H1 (cell line): ENCODE measurements around the gene MTURN. TPM values are rescaled to one million over a fixed set of nuclear protein-coding genes. Genes with fewer than 3 reads are reported as not detected.

Experiments
- CTCF ChIA-PET: fragments of 300-600 bp; sonication (Branson Sonifier 250); formaldehyde crosslinking; loops from one replicate; lab custom pipeline; 2021; ENCODE audit not compliant: partially characterized antibody; lab: Charles Lee
- POLR2A ChIA-PET: fragments of 300-600 bp; sonication (Branson Sonifier 250); formaldehyde crosslinking; loops from one replicate; lab custom pipeline; 2021; ENCODE audit warnings: inconsistent platforms; ENCODE audit not compliant: partially characterized antibody; lab: Charles Lee
- DNase-seq, 2 experiments: peaks; one replicate each; pipeline versions ENCODE4 v3.0.0 to v3.0.0-alpha.2; 2010 to 2022; ENCODE audit warnings: low spot score in 2 of 2, low read depth in 1 of 2, mixed read lengths in 1 of 2
- FAIRE-seq: peaks from 2 replicates; lab custom pipeline; 2011; peaks lifted over from hg19 to GRCh38; lab: Jason Lieb, UNC
- H2AFZ ChIP-seq: 2 replicates; pipeline ENCODE4 v1.8.1; 2012; ENCODE audit warnings: low read length, inconsistent platforms
- H2AK5ac ChIP-seq: 2 replicates; pipeline ENCODE4 v1.6.1; 2013; ENCODE audit warnings: low read depth, low read length
- H2BK120ac ChIP-seq: replicated peaks from 2 replicates; pipeline ENCODE3; 2013; ENCODE audit warnings: low read depth, low read length, inconsistent platforms
- H2BK12ac ChIP-seq: 2 replicates; pipeline ENCODE4 v1.6.1; 2013; ENCODE audit warnings: low read depth, low read length
- H2BK15ac ChIP-seq: 2 replicates; pipeline ENCODE4 v1.6.1; 2013; ENCODE audit warnings: low read length
- H2BK20ac ChIP-seq: 2 replicates; pipeline ENCODE4 v1.6.1; 2013; ENCODE audit warnings: low read length
- H2BK5ac ChIP-seq: 2 replicates; pipeline ENCODE4 v1.6.1; 2013; ENCODE audit warnings: low read depth, low read length
- H3K14ac ChIP-seq: 2 replicates; pipeline ENCODE4 v1.6.1; 2013; ENCODE audit warnings: inconsistent platforms; ENCODE audit not compliant: insufficient read length
- H3K18ac ChIP-seq: 2 replicates; pipeline ENCODE4 v1.6.1; 2013; ENCODE audit warnings: low read length; ENCODE audit errors: extremely low read depth
- H3K23ac ChIP-seq: 2 replicates; pipeline ENCODE4 v1.6.1; 2013; ENCODE audit warnings: inconsistent platforms; ENCODE audit not compliant: insufficient read length
- H3K23me2 ChIP-seq: 2 replicates; pipeline ENCODE4 v1.6.1; 2013; ENCODE audit warnings: low read depth, low read length
- H3K27ac ChIP-seq: 2 replicates; pipeline ENCODE4 v1.6.1; 2011; ENCODE audit warnings: low read depth, low read length, inconsistent platforms
- H3K27me3 ChIP-seq, 4 experiments: replicated peaks in 1 of 4; 1 replicate in 1 of 4; 2 replicates in 3 of 4; pipeline versions ENCODE4 v1.6.1 to v1.8.1; 2011 to 2013; ENCODE audit warnings: low read length in 3 of 4, mild to moderate bottlenecking in 3 of 4, inconsistent platforms in 2 of 4, mixed read lengths in 2 of 4, moderate library complexity in 1 of 4; ENCODE audit not compliant: control insufficient read depth in 3 of 4, insufficient read depth in 3 of 4; ENCODE audit errors: extremely low read depth in 1 of 4
- H3K36me3 ChIP-seq, 4 experiments: 2 replicates each; pipeline versions ENCODE4 v1.6.1 to v1.8.1; 2011 to 2013; ENCODE audit warnings: mild to moderate bottlenecking in 4 of 4, low read length in 3 of 4, moderate library complexity in 2 of 4, control low read depth in 1 of 4, inconsistent platforms in 1 of 4; ENCODE audit not compliant: insufficient read depth in 4 of 4, control insufficient read depth in 2 of 4
- H3K4ac ChIP-seq: replicated peaks from 2 replicates; pipeline ENCODE3; 2013; ENCODE audit warnings: low read length, low read depth, mixed read lengths, inconsistent platforms; ENCODE audit not compliant: insufficient read length
- H3K4me1 ChIP-seq, 4 experiments: replicated peaks in 1 of 4; 1 replicate in 1 of 4; 2 replicates in 3 of 4; pipeline versions ENCODE4 v1.6.1 to v1.8.1; 2011 to 2013; ENCODE audit warnings: low read length in 3 of 4, inconsistent platforms in 2 of 4, mixed read lengths in 1 of 4; ENCODE audit not compliant: insufficient read depth in 4 of 4, control insufficient read depth in 3 of 4
- H3K4me2 ChIP-seq, 2 experiments: 2 replicates each; pipeline versions ENCODE4 v1.6.1 to v1.8.1; 2011 to 2013; ENCODE audit warnings: low read depth in 2 of 2, low read length in 2 of 2, control low read depth in 1 of 2, inconsistent platforms in 1 of 2, mild to moderate bottlenecking in 1 of 2; ENCODE audit not compliant: insufficient read depth in 1 of 2
- H3K4me3 ChIP-seq, 4 experiments: fragments of 200-600, 300-600 bp in 1 of 4; sonication (generic), shearing (Covaris generic), sonication (Bioruptor Twin) in 1 of 4; 2 replicates each; pipeline versions ENCODE4 v1.5.1 to v1.8.1; 2011 to 2016; ENCODE audit warnings: low read length in 4 of 4, low read depth in 3 of 4, control low read depth in 2 of 4, inconsistent platforms in 2 of 4, mild to moderate bottlenecking in 2 of 4, mixed read lengths in 1 of 4, moderate library complexity in 1 of 4; ENCODE audit not compliant: insufficient read depth in 2 of 4; ENCODE audit errors: extremely low read depth in 1 of 4
- H3K56ac ChIP-seq: replicated peaks from 2 replicates; pipeline ENCODE3; 2013; ENCODE audit warnings: low read depth, mild to moderate bottlenecking, mixed read lengths, low read length, inconsistent platforms; ENCODE audit not compliant: insufficient read length
- H3K79me1 ChIP-seq: 2 replicates; pipeline ENCODE4 v1.6.1; 2013; ENCODE audit warnings: low read depth, low read length, control low read depth
- H3K79me2 ChIP-seq, 2 experiments: 2 replicates each; pipeline versions ENCODE4 v1.6.1 to v1.8.1; 2012 to 2013; ENCODE audit warnings: low read length in 2 of 2, mild to moderate bottlenecking in 2 of 2, inconsistent platforms in 1 of 2; ENCODE audit not compliant: insufficient read depth in 2 of 2, control insufficient read depth in 1 of 2
- H3K9ac ChIP-seq, 4 experiments: replicated peaks in 1 of 4; 1 replicate in 1 of 4; 2 replicates in 3 of 4; pipeline versions ENCODE4 v1.6.1 to v1.8.1; 2011 to 2013; ENCODE audit warnings: low read depth in 3 of 4, low read length in 3 of 4, control low read depth in 2 of 4, mild to moderate bottlenecking in 2 of 4, moderate library complexity in 2 of 4, inconsistent platforms in 1 of 4; ENCODE audit errors: extremely low read depth in 1 of 4
- H3K9me3 ChIP-seq, 2 experiments: 2 replicates each; pipeline versions ENCODE4 v1.6.1 to v1.8.1; 2012 to 2013; ENCODE audit warnings: mild to moderate bottlenecking in 2 of 2, moderate library complexity in 2 of 2, control low read depth in 1 of 2, inconsistent platforms in 1 of 2, low read depth in 1 of 2, low read length in 1 of 2, mixed read lengths in 1 of 2; ENCODE audit not compliant: insufficient read depth in 2 of 2
- H4K20me1 ChIP-seq, 2 experiments: replicated peaks in 1 of 2; 2 replicates each; pipeline versions ENCODE3 to v1.8.1; 2011 to 2013; ENCODE audit warnings: inconsistent platforms in 2 of 2, low read length in 2 of 2, mild to moderate bottlenecking in 1 of 2; ENCODE audit not compliant: insufficient read depth in 2 of 2, control insufficient read depth in 1 of 2
- H4K5ac ChIP-seq: 2 replicates; pipeline ENCODE4 v1.6.1; 2013; ENCODE audit warnings: low read length, low read depth, mixed read lengths, inconsistent platforms; ENCODE audit not compliant: insufficient read length
- H4K8ac ChIP-seq: 2 replicates; pipeline ENCODE4 v1.8.0; 2013; ENCODE audit warnings: mild to moderate bottlenecking, moderate library complexity, low read length, inconsistent platforms; ENCODE audit not compliant: insufficient read depth; ENCODE audit errors: extremely low read depth
- H4K91ac ChIP-seq: replicated peaks from 2 replicates; pipeline ENCODE3; 2013; ENCODE audit warnings: low read length, mixed read lengths, inconsistent platforms; ENCODE audit not compliant: insufficient read length
- BACH1 ChIP-seq: IDR thresholded peaks from 2 replicates; pipeline ENCODE4 v1.6.1; 2012; ENCODE audit warnings: low read length, improper control_type of control experiment
- CTBP2 ChIP-seq: IDR thresholded peaks from 2 replicates; pipeline ENCODE4 v1.7.0; 2011; ENCODE audit warnings: borderline replicate concordance, mild to moderate bottlenecking, moderate library complexity, mixed read lengths, low read length; ENCODE audit not compliant: insufficient read depth, insufficient read length
- JUN ChIP-seq: IDR thresholded peaks from 2 replicates; pipeline ENCODE4 v1.6.1; 2011; ENCODE audit warnings: low read depth, mild to moderate bottlenecking, improper control_type of control experiment, low read length
- PHF8 ChIP-seq: fragments of 200-600 bp; sonication (generic); conservative IDR thresholded peaks from 2 replicates; pipeline ENCODE4 v1.7.1; 2012; ENCODE audit warnings: low read depth, mild to moderate bottlenecking, inconsistent platforms, low read length, moderate library complexity
- POLR2A ChIP-seq, 2 experiments: IDR thresholded peaks; 1 replicate in 1 of 2; 2 replicates in 1 of 2; pipeline ENCODE4 v1.6.1; 2011; ENCODE audit warnings: low read depth in 2 of 2, low read length in 2 of 2, mild to moderate bottlenecking in 2 of 2; ENCODE audit errors: control extremely low read depth in 1 of 2
- RBBP5 ChIP-seq: IDR thresholded peaks from 2 replicates; pipeline ENCODE4 v1.7.1; 2012; ENCODE audit warnings: low read depth, mild to moderate bottlenecking, inconsistent platforms, low read length, moderate library complexity, borderline replicate concordance
- RNF2 ChIP-seq: fragments of 200-900, 300-1000 bp; sonication (generic); IDR thresholded peaks from 2 replicates; pipeline ENCODE4 v1.7.1; 2016; ENCODE audit warnings: borderline replicate concordance, low read depth, mild to moderate bottlenecking, antibody characterized with exemption, low read length; ENCODE audit not compliant: poor library complexity, severe bottlenecking; ENCODE audit errors: missing control alignments
- SIRT6 ChIP-seq: IDR thresholded peaks from one replicate; pipeline ENCODE4 v1.7.1; 2012; ENCODE audit warnings: low read length, inconsistent platforms
- SP2 ChIP-seq: IDR thresholded peaks from 2 replicates; pipeline ENCODE4 v1.6.1; 2012; ENCODE audit warnings: mild to moderate bottlenecking, low read length, inconsistent platforms
- WGBS, 2 experiments: shearing (Covaris generic) in 1 of 2; methylation state at CpG; one replicate each; pipeline versions ENCODE4 v1.1.6 to v1.1.7; 2013 to 2015; ENCODE audit warnings: low lambda C conversion rate in 2 of 2, mixed read lengths in 2 of 2, inconsistent platforms in 1 of 2, low coverage in 1 of 2, missing lambda C conversion rate in 1 of 2; ENCODE audit not compliant: insufficient replicate concordance in 2 of 2, insufficient coverage in 1 of 2, insufficient read length in 1 of 2; ENCODE audit errors: extremely low coverage in 1 of 2, missing lambda C conversion rate in 1 of 2; 5-methylcytosine and 5-hydroxymethylcytosine counted together
- polyA plus RNA-seq, 7 experiments: library from polyadenylated mRNA; depleted of rRNA in 3 of 7; stranded (reverse) in 5 of 7; unstranded in 2 of 7; fragments of >200 nt in 5 of 7; fragments of 200-250 nt in 2 of 7; gene quantifications; 1 replicate in 5 of 7; 2 replicates in 1 of 7; 4 replicates in 1 of 7; pipeline versions ENCODE4 v1.2.1 to v1.2.3, GENCODE V29; 2011 to 2013; ENCODE audit warnings: missing spikeins in 2 of 7, mixed read lengths in 2 of 7
- total RNA-seq: library from RNA; stranded (reverse); fragmentation: NEBNext Ultra II Directional; extraction: Animal tissue kit (Norgen Biotek cat#: 25700); gene quantifications from 2 replicates; pipeline ENCODE4 v1.2.1, GENCODE V29; 2021

Gene MTURN
- total and polyA plus RNA-seq, 2 of the 8 experiments (the other 6 are each of a cell fraction or from before 2014, with no cell fraction given): 2.6 to 5.8 TPM

- no peak overlapping the region for H2BK120ac ChIP-seq
- CTCF ChIA-PET: interaction anchor here (1.3 to 1.5 kb wide), 2 partner anchors 9 kb away, joined by 3 to 4 read pairs; partner anchors contain the start of gene MTURN
- no peak overlapping the region for H2BK15ac ChIP-seq
- H3K18ac ChIP-seq: no peak overlapping the region
- no peak overlapping the region for H3K23ac ChIP-seq
- no peak overlapping the region for H2BK12ac ChIP-seq
- no peaks in the 10 kb centered on the region for H3K9me3 ChIP-seq
- no peaks in the 10 kb centered on the region for H3K23me2 ChIP-seq
- no peak for FAIRE-seq
- H3K9ac ChIP-seq: no peak overlapping the region
- peaks cover 0 to 5% of the 10 kb centered on the region in 2 experiments for H4K20me1 ChIP-seq
- WGBS, 2 experiments: 100% methylated on average over 1 of the region's 1 CpG; no CpG with 5 or more reads in 1 of the 2 experiments
- no peak overlapping the region for H4K5ac ChIP-seq
- H3K56ac ChIP-seq: no peak overlapping the region
- no peak overlapping the region for H3K4me2 ChIP-seq
- H3K4me1 ChIP-seq: peaks cover 0 to 3% (median 0%) of the 10 kb centered on the region in 4 experiments; a peak in 2 of 7 replicates
- H4K91ac ChIP-seq: no peak overlapping the region
- no peak overlapping the region for H3K27ac ChIP-seq
- no peak overlapping the region for H2AK5ac ChIP-seq
- H3K79me2 ChIP-seq: no peaks in the 10 kb centered on the region; a peak in 1 of 4 replicates
- H3K4me3 ChIP-seq: no peak overlapping the region
- H3K14ac ChIP-seq: no peak overlapping the region
- no peak overlapping the region for H2AFZ ChIP-seq
- H3K36me3 ChIP-seq: no peaks in the 10 kb centered on the region
- no peak overlapping the region for H2BK5ac ChIP-seq
- no peak for DNase-seq
- no peak overlapping the region for H2BK20ac ChIP-seq
- H3K27me3 ChIP-seq: no peaks in the 10 kb centered on the region; a peak in 1 of 7 replicates
- no peak for TF ChIP-seq CTBP2
- no peak for TF ChIP-seq RBBP5
- TF ChIP-seq PHF8: no peak
- TF ChIP-seq BACH1: no peak
- no peak for TF ChIP-seq JUN
- no peak for TF ChIP-seq RNF2
- no peak for TF ChIP-seq SIRT6
- TF ChIP-seq SP2: no peak
- TF ChIP-seq POLR2A (IDR thresholded peaks at IDR 0.05; ENCODE audit: control extremely low read depth in 1 of 2, low read depth in 2 of 2, low read length in 2 of 2): no peak
- H4K8ac ChIP-seq: no peak overlapping the region
- POLR2A ChIA-PET: interaction anchor here (0.9 kb wide), 1 partner anchor 11 kb away, joined by 3 read pairs; no protein-coding TSS in a partner anchor
- no peaks in the 10 kb centered on the region for H3K79me1 ChIP-seq
- no peak overlapping the region for H3K4ac ChIP-seq
These were observed 9.0 kb downstream of the MTURN start for GRCh38 chr7:30143748-30144251.
